HG03103 (cell line): ENCODE measurements around the gene KCNG2.

Source experiments
- ATAC-seq: cut with Tn5 transposase; IDR thresholded peaks from one replicate; pipeline ENCODE4 v1.9.1; 2021; ENCODE audit warnings: low read depth; ENCODE audit not compliant: unreplicated experiment

KCNG2 gene

GRCh38 chr18:79816981-79817606, 19.4 kb downstream of the KCNG2 start:
- ATAC-seq = no peak

DNA sequence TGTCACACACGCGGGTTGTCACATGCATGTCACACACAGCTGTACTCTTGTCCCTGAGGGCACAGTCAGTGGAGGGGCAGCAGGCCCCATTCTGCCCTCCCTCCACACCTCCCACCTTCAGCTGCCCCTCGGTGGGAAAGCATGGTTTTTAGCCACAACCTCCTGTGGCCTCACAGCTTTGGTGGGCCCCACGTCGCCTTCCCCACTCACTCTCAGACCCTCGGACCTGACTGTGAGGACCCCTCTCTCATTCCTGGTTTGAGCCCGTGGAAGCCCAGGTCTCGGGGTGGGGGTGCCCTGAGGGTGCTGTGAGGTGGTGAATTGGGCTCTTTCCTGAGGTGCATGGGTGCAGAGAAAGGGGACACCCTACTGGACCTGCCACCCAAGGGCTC, 19.9 kb downstream of the KCNG2 start:
- ATAC-seq = no peak

DNA sequence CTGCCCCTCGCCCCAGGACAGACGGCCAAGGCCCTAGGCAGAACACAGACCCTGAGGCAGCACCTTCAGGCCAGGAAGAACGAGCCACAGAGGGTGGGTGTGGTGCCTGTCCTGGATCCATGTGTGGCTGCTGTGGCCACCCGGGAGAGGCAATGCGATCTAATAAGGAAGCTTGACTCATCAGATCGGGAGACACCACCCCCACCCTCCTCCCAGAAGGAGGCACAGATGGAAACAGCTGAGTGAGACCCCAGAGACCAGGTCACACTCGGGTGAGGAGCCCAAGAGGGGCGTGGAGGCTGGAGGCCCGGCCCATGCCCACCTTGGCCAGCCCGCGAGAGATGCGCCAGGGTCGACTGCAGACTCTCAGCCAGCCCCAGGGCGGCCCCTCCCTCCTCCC, 20.3 kb downstream of the KCNG2 start:
- no peak for ATAC-seq

DNA sequence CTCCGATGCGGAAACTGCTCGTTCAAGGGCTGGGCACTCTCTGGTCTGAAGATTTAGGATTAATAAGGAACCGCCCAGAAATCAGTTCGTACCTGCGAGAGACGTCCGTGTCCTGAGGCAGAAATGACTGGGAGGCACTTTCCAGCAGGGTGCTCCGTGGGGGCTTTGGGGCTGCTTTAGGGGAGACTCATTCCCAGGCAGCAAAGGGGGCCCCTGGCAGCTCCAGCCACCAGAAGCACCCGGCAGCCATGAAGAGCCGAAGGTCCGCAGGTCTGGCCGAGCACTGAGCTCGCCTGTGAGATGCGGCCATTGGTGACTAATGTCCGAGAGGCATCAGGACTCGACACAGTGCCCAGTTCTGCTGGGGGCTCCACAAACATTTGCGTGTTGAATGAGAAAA, 20.9 kb downstream of the KCNG2 start:
- no peak for ATAC-seq

- no peak for ATAC-seq
Measured at GRCh38 chr18:79819064-79819967, 21.6 kb downstream of the KCNG2 start.

GRCh38 chr18:79819968-79820351, 22.2 kb downstream of the KCNG2 start:
- ATAC-seq = peak; percentile 97

GRCh38 chr18:79823120-79823519, 25.4 kb downstream of the KCNG2 start:
- ATAC-seq = no peak

GRCh38 chr18:79825913-79826312, 28.2 kb downstream of the KCNG2 start:
- ATAC-seq = no peak

GRCh38 chr18:79826966-79827365, 29.2 kb downstream of the KCNG2 start:
- no peak for ATAC-seq

GRCh38 chr18:79828258-79828657, 30.5 kb downstream of the KCNG2 start:
- ATAC-seq = no peak

DNA sequence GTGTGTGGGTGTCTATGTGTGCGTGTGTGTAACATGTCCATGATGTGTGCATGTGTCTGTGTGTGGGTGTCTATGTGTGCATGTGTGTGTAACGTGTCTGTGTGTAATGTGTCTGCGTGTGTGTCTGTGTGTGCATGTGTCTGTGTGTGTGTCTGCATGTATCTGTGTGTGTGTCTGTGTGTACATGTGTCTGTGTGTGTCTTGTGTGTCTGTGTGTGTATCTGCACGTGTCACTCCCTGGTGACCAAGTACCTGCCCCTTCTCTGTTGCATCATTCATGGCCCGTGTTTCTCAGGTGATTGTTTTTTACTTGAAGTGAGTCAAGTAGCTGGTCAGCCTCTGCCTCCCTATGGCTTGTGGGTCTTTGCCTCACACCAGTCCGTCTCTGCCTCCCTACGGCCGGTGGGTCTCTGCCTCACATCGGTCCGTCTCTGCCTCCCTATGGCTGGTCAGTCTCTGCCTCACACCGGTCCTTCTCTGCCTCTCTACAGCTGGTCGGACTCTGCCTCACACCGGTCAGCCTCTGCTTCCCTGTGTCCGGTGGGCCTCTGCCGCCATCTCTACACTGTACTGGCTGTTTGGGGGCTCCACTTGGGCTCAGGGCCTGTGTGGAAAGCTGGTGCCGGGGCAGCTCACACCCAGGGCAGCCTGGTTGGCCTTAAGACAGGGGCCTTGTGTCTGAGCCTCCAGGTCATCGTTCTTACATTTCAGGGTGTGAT, 31.6 kb downstream of the KCNG2 start:
- ATAC-seq = no peak

DNA sequence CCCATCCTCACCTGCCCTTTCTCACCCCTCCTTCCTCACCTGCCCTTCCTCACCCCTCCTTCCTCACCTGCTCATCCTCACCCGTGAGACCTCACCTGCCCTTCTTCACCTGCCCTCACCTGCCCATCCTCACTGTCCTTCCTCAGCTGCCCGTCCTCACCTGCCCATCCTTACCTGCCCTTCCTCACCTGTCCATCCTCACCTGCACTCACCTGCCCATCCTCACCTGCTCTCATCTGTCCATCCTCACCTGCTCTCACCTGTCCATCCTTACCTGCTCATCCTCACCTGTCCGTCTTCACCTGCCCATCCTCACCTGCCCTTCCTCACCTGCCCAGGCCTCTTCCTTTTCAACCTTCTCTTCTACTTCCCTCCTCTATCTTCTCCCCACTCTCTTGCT, 34.4 kb downstream of the KCNG2 start:
- ATAC-seq = no peak

- no peak for ATAC-seq
Measured at GRCh38 chr18:79834834-79835233, 37.1 kb downstream of the KCNG2 start.

DNA sequence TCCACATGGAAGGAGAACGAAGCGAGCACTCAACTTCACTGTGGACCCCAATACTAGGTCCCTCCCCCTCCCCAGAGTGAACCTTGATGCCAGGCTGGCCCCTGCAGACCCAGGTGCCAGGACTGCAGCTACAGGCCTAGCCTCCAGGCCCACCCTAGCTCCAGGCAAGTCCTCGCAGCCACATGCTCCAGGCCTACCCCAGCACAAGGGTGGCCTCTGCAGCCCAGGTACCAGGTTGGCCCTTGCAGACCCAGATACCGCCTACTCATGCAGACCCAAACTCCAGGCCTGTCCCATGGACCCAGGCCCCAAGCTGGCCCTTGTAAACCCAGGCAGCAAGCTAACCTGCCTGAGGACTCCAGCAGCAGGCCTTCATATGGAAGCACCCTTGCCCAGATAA, 44.2 kb downstream of the KCNG2 start:
- no peak for ATAC-seq

- ATAC-seq = no peak
Measured at GRCh38 chr18:79844999-79845563, 47.3 kb downstream of the KCNG2 start.

DNA sequence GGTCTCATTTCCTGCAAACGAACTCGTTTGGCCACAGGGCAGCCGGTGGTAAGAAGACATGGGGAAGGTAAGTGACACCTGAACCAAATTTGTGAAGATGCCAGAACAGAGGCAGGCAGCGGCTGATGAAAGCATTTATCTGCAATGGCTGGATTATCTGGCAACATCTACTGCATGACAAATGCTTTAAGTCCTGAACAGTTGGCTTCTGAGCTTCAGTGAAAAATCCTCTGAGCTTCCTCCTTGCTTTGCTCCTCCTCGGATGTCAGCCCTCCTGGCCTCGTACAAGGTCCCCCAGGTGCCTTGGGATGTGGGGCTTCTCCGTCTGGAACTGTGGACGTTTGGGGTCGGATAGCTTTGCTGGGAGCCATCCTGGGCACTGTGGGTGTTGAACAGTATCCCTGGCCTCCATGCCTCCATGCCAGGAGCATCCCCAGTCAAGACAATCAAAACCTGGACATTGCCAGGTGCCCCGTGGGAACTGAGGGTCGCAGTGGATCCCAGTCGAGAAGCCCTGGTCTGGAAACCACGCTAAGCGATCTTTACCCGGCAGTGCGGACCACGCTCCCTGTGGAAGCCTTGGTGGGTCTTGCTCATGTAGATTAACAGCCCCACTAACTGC, 49.3 kb downstream of the KCNG2 start:
- no peak for ATAC-seq

- ATAC-seq = no peak
Measured at GRCh38 chr18:79847606-79848293, 50.0 kb downstream of the KCNG2 start.

DNA sequence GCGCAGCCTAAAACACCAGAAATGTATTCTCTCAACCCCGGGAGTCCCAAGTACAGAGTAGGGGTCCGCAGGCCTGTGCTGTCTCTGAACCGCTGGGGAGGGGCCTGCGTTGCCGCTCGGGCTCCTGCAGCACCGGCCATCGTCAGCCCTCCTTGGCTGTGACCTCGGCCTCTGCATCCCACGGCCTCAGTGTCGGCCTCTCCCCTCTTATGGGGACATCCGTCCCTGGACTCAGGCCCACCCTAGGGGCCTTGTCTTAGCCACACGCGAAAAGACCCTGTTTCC, 50.5 kb downstream of the KCNG2 start:
- no peak for ATAC-seq

DNA sequence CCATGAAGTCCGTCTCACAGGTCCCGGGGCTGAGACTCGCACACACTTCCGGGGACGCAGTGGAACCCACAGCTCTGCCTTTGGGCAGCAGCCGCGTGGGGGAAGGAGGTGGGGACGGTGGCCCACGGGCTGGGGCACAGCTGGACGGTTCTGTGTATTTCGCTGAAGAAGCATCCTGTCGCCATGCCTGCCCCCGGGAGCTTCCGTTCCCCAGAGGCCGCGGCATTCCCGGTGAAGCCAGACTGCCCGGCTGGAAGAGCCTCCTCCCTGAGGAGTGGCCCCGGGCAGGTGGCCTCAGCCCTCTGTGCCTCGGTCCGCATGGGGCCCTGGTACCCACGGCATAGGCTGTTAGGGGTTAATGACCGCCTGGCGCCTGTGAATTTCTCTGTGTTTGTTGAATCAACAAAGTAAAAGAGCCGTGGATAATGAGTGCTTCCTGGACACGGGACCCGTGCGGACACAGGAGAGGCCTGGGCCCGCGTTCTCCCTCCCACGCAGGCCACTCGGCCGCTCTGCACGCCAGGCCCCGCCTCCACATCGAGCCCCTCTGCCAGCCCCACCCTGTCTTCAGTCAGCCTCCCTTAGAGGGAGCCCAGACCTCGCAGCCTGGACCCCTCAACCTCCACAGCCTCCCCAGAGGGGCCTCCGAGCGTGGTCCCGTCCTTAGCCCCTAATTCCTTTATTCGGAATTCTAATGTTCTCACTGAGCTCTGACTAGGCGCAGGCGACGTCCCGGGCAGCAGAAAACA, 51.0 kb downstream of the KCNG2 start:
- ATAC-seq = no peak
